ENCODE measurements around the gene MAPKAP1. TPM values are rescaled to one million over a fixed set of nuclear protein-coding genes. Genes with fewer than 3 reads are reported as not detected.

Gene MAPKAP1
- total and polyA plus RNA-seq, 8 donors: 49.5 to 89.5 (median 56.2) TPM

DNA sequence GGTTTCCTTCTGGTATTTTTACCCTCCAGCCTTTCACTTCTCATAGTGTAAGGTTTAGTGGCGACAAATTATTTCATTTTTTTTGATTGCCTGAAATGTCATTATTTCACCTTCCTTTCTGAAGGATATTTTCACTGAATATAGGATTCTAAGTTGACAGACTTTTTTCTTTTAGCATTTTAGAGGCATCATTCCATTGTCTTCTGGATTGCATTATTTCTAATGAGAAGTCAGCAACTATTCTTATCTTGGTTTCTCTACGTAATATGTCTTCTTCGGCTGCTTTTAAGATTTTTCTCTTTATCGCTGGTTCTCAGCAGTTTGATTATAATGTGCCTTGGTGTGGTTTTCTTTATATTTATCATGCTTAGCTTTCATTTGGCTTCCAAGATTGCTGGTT is 251.1 kb downstream of the MAPKAP1 start:
- intact Hi-C loops (cut with DNase I): no loop called here
- DNase-seq (no peak), ATAC-seq (no peak)
- H3K9me3 ChIP-seq: peaks cover 0 to 13% of the 10 kb centered on the region in 2 donors
- H3K36me3 ChIP-seq: peaks cover 0 to 19% of the 10 kb centered on the region in 2 donors
- no peaks in the 10 kb centered on the region for H3K27me3 ChIP-seq
- no peak overlapping the region for H3K27ac ChIP-seq
- TF ChIP-seq, protein P1, sequence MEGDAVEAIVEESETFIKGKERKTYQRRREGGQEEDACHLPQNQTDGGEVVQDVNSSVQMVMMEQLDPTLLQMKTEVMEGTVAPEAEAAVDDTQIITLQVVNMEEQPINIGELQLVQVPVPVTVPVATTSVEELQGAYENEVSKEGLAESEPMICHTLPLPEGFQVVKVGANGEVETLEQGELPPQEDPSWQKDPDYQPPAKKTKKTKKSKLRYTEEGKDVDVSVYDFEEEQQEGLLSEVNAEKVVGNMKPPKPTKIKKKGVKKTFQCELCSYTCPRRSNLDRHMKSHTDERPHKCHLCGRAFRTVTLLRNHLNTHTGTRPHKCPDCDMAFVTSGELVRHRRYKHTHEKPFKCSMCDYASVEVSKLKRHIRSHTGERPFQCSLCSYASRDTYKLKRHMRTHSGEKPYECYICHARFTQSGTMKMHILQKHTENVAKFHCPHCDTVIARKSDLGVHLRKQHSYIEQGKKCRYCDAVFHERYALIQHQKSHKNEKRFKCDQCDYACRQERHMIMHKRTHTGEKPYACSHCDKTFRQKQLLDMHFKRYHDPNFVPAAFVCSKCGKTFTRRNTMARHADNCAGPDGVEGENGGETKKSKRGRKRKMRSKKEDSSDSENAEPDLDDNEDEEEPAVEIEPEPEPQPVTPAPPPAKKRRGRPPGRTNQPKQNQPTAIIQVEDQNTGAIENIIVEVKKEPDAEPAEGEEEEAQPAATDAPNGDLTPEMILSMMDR (IDR thresholded peaks at IDR 0.05): no peak
- H3K4me1 ChIP-seq: peaks cover 0 to 7% of the 10 kb centered on the region in 2 donors
- no peak overlapping the region for H3K4me3 ChIP-seq

DNA sequence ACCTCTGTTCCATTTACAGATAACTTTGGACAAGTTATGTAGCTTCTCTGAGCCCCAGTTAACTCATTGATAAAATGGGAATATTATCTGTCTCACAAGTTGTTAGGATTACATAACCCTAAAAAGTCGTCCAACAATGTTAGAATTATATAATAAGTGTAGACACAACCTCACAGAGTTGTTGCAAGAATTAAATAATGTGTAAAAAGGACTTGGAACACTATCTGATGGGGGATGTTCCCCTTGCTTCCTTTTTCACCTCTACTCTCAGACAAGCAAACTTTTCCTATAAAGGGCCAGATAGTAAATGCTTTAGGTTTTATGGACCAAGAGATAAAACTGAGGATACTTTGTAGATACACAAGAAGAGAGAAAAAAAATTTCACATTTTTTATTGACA is 251.9 kb downstream of the MAPKAP1 start:
- no peak overlapping the region for H3K4me3 ChIP-seq
- TF ChIP-seq, protein P1 (IDR thresholded peaks at IDR 0.05): no peak
- intact Hi-C loops (cut with DNase I): no loop called here
- H3K4me1 ChIP-seq: peaks cover 0 to 7% of the 10 kb centered on the region in 2 donors
- H3K36me3 ChIP-seq: peaks cover 0 to 21% of the 10 kb centered on the region in 2 donors
- no peaks in the 10 kb centered on the region for H3K27me3 ChIP-seq
- DNase-seq (no peak), ATAC-seq (no peak)
- peaks cover 0 to 13% of the 10 kb centered on the region in 2 donors for H3K9me3 ChIP-seq
- H3K27ac ChIP-seq: no peak overlapping the region

DNA sequence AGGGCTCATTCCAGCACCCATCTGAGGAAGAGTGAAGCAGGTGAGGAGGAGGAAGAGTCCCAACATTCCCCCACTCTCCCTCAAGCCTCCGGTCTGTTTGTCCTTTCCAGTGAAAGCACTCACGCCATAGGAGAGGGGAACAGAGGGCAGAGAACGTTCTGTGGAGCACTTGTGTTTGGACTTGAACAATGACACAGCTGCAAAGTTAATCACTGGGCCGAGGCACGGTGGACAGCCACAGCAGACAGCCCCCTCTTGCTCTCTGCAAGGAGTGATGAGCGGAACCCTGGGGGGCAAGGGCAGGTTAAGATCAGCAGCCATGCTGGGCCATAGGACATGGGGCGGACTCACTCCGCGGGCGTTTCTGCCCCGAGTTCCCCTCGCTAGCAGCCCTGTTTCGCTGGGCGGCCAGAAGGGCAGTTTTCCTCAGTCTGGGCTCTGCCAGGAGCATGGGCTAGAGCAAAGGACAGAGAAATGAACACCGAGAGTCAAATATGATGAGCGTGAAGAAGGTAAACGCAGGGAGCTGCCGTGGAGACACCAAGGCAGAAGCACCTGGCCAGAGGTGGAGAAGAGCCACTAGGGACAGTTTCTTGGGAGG is 259.7 kb downstream of the MAPKAP1 start:
- Histone ChIP-seq H3K36me3 (peaks cover 0 to 39% of the 10 kb centered on the region in 2 donors), H3K9me3 (no peaks in the 10 kb centered on the region), H3K27me3 (no peaks in the 10 kb centered on the region), H3K4me3 (no peak overlapping the region), H3K27ac (no peak overlapping the region), H3K4me1 (no peaks in the 10 kb centered on the region)
- TF ChIP-seq, protein P1 (IDR thresholded peaks at IDR 0.05): no peak
- intact Hi-C loops (cut with DNase I): no loop called here
- ATAC-seq: no peak
- no peak for DNase-seq

DNA sequence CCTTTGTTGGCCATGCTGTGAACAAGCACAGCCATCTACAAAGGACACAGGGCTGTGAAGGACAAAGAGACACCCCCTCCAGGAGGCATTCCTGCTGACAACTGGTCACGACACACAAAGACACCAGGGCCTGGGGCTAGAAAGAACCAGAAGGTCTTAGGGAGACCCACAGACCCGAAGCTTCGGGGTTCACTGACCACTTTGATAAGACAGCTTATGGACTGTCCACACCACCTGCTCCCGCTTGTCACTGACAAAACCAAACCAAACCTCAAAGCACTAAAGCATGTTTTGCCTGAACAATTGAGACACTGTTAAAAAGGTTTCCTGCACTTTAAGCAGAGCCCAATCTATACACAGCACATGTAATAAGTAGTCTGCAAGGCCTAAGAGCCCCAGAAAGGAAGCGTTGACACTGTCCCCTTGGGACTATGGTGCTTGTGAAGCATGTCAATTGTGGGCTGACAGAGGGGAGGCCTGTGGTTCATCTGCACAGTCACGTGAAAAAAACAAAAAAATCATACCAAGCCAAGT is 260.4 kb downstream of the MAPKAP1 start:
- intact Hi-C loops (cut with DNase I): no loop called here
- Histone ChIP-seq H3K36me3 (peaks cover 0 to 35% of the 10 kb centered on the region in 2 donors), H3K27ac (no peak overlapping the region), H3K27me3 (no peaks in the 10 kb centered on the region), H3K4me1 (no peaks in the 10 kb centered on the region), H3K9me3 (no peaks in the 10 kb centered on the region), H3K4me3 (no peak overlapping the region)
- ATAC-seq (no peak), DNase-seq (no peak)
- TF ChIP-seq, protein P1 (IDR thresholded peaks at IDR 0.05): no peak

DNA sequence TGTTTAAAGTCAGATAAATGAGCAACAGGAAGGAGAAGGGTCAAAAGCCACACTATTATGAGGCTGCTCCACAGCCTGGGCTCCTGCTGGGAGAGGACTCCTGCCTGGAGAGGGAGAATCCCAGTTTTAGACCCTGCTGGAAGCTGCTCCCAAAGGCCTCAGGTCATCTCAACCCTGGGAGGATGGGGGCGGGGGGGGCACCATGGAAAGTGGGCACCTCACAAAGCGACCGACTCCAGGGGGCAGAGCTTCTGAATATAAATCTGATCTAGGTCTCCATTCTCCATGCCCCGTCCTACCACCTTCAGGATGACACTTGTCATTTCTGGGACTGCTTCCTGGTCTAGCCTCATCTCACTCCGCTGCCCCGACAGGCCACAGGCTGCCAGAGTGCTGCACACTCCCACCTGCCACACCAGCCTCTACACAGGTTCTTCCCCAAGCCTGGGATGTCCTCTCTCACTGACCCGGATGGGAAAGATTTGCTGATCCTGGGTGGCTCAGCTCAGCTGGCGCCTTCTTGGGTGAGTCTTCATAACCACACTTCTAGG is 262.0 kb downstream of the MAPKAP1 start:
- TF ChIP-seq, protein P1 (IDR thresholded peaks at IDR 0.05): no peak
- no peaks in the 10 kb centered on the region for H3K27me3 ChIP-seq
- H3K27ac ChIP-seq: no peak overlapping the region
- ATAC-seq (no peak), DNase-seq (no peak)
- no peaks in the 10 kb centered on the region for H3K4me1 ChIP-seq
- no peaks in the 10 kb centered on the region for H3K9me3 ChIP-seq
- H3K36me3 ChIP-seq: peaks cover 0 to 42% of the 10 kb centered on the region in 2 donors
- intact Hi-C loops (cut with DNase I): no loop called here
- H3K4me3 ChIP-seq: no peak overlapping the region
